ENCODE results near the gene KLKB1.

DNA sequence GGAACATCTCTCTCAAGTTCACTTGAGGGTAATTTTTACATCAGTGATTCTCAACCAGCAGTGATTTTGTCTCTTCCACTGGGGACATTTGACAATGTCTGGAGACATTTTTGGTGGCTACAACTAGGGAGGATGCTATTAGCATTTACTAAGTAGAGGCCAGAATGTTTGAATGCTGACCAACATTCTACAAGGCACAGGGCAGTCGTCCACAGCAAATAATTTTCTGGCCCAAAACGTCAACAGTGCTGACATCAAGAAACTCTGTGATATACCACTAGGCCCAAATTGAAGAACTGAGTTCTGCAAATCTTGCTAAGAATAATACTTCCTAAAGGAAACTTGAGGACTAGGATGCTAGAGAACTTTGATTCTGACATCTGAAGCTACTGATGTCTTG, 7.1 kb downstream of the KLKB1 start:
- no peak for TF ChIP-seq POLR2A (IDR thresholded peaks at IDR 0.05)
- TF ChIP-seq, protein P1, sequence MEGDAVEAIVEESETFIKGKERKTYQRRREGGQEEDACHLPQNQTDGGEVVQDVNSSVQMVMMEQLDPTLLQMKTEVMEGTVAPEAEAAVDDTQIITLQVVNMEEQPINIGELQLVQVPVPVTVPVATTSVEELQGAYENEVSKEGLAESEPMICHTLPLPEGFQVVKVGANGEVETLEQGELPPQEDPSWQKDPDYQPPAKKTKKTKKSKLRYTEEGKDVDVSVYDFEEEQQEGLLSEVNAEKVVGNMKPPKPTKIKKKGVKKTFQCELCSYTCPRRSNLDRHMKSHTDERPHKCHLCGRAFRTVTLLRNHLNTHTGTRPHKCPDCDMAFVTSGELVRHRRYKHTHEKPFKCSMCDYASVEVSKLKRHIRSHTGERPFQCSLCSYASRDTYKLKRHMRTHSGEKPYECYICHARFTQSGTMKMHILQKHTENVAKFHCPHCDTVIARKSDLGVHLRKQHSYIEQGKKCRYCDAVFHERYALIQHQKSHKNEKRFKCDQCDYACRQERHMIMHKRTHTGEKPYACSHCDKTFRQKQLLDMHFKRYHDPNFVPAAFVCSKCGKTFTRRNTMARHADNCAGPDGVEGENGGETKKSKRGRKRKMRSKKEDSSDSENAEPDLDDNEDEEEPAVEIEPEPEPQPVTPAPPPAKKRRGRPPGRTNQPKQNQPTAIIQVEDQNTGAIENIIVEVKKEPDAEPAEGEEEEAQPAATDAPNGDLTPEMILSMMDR (IDR thresholded peaks at IDR 0.05): no peak

All from tibial nerve (tissue), 3 donors.